Fibroblast of lung (primary cell): ENCODE measurements around the gene TMPRSS3. TPM values are rescaled to one million over a fixed set of nuclear protein-coding genes. Genes with fewer than 3 reads are reported as not detected.

Experiments
- DNase-seq, 2 donors: peaks; one replicate each; pipeline versions ENCODE4 v3.0.0 to v3.0.0-alpha.2; 2010; ENCODE audit warnings: low read depth in 2 of 2
- H2AFZ ChIP-seq: 2 replicates; pipeline ENCODE4 v1.5.1; 2012; ENCODE audit warnings: low read length, control low read depth, inconsistent platforms
- H3K27ac ChIP-seq: 2 replicates; pipeline ENCODE4 v1.5.1; 2011; ENCODE audit warnings: low read length, control low read depth; ENCODE audit not compliant: insufficient read depth
- H3K27me3 ChIP-seq: 2 replicates; pipeline ENCODE4 v1.5.1; 2011; ENCODE audit warnings: mild to moderate bottlenecking, low read length; ENCODE audit not compliant: control insufficient read depth, insufficient read depth
- H3K36me3 ChIP-seq: 2 replicates; pipeline ENCODE4 v1.5.1; 2011; ENCODE audit warnings: low read length; ENCODE audit not compliant: control insufficient read depth, insufficient read depth
- H3K4me1 ChIP-seq: 2 replicates; pipeline ENCODE4 v1.5.1; 2011; ENCODE audit warnings: low read length; ENCODE audit not compliant: control insufficient read depth, insufficient read depth; ENCODE audit errors: extremely low read depth
- H3K4me2 ChIP-seq: 2 replicates; pipeline ENCODE4 v1.5.1; 2011; ENCODE audit warnings: low read length, control low read depth; ENCODE audit not compliant: insufficient read depth; ENCODE audit errors: extremely low read depth
- H3K4me3 ChIP-seq, 4 experiments: fragments of 200-600 bp in 1 of 4; sonication (generic) in 1 of 4; replicated peaks in 1 of 4; 2 replicates each; pipeline ENCODE4 v1.5.1; 2011 to 2016; ENCODE audit warnings: low read length in 4 of 4, low read depth in 3 of 4, mild to moderate bottlenecking in 3 of 4, control low read depth in 2 of 4, inconsistent platforms in 1 of 4, mixed read lengths in 1 of 4; ENCODE audit not compliant: insufficient read depth in 1 of 4; ENCODE audit errors: control extremely low read depth in 1 of 4
- H3K79me2 ChIP-seq: 2 replicates; pipeline ENCODE4 v1.5.1; 2012; ENCODE audit warnings: mild to moderate bottlenecking, low read length, inconsistent platforms; ENCODE audit not compliant: control insufficient read depth, insufficient read depth
- H3K9ac ChIP-seq: 2 replicates; pipeline ENCODE4 v1.5.1; 2011; ENCODE audit warnings: mild to moderate bottlenecking, low read length, control low read depth; ENCODE audit not compliant: insufficient read depth
- H3K9me3 ChIP-seq: 2 replicates; pipeline ENCODE4 v1.5.1; 2012; ENCODE audit warnings: low read depth, low read length; ENCODE audit not compliant: control insufficient read depth, insufficient read depth
- H4K20me1 ChIP-seq: 2 replicates; pipeline ENCODE4 v1.5.1; 2011; ENCODE audit warnings: low read length; ENCODE audit not compliant: control insufficient read depth, insufficient read depth; ENCODE audit errors: extremely low read depth
- CTCF ChIP-seq, 2 donors: IDR thresholded peaks in 1 of 2; conservative IDR thresholded peaks in 1 of 2; 1 replicate in 1 of 2; 2 replicates in 1 of 2; pipeline ENCODE4 v1.5.1; 2011 to 2012; ENCODE audit warnings: low read length in 2 of 2, control low read depth in 1 of 2, inconsistent platforms in 1 of 2, low read depth in 1 of 2, mild to moderate bottlenecking in 1 of 2
- EZH2 ChIP-seq: IDR thresholded peaks from 2 replicates; pipeline ENCODE4 v1.5.1; 2012; ENCODE audit warnings: low read length, control low read depth, mild to moderate bottlenecking; ENCODE audit errors: missing control alignments
- polyA plus RNA-seq, 2 donors: library from polyadenylated mRNA; depleted of rRNA in 1 of 2; stranded (reverse) in 1 of 2; unstranded in 1 of 2; fragments of >200 nt; gene quantifications; 2 replicates each; pipeline ENCODE4 v1.2.1, GENCODE V29; 2011 to 2012; ENCODE audit warnings: missing spikeins in 1 of 2
- total RNA-seq: library from RNA; depleted of rRNA; stranded (reverse); fragments of >200 nt; gene quantifications from 2 replicates; pipeline ENCODE4 v1.2.1, GENCODE V29; 2014

The TMPRSS3 gene
- total and polyA plus RNA-seq, 2 donors (not counting 1 experiment from before 2014, with no cell fraction given), result not detected

- peaks cover 2% of the 10 kb centered on the region for H3K27me3 ChIP-seq
- H2AFZ ChIP-seq, result no peak overlapping the region
- H3K9me3 ChIP-seq, result no peaks in the 10 kb centered on the region
- no peak overlapping the region for H3K9ac ChIP-seq
- no peaks in the 10 kb centered on the region for H3K79me2 ChIP-seq
- TF ChIP-seq CTCF (conservative IDR thresholded peaks at IDR 0.05 in 1 of 2, IDR thresholded peaks at IDR 0.05 in 1 of 2; ENCODE audit: low read depth in 1 of 2, low read length in 2 of 2) (no peak), EZH2 (no peak)
- no peaks in the 10 kb centered on the region for H3K36me3 ChIP-seq
- no peak overlapping the region for H3K4me2 ChIP-seq
- DNase-seq, result peak; percentile 1 to 3
- H4K20me1 ChIP-seq, result no peaks in the 10 kb centered on the region
- no peaks in the 10 kb centered on the region for H3K4me1 ChIP-seq
- no peak overlapping the region for H3K4me3 ChIP-seq
- H3K27ac ChIP-seq, result no peak overlapping the region
Observed at GRCh38 chr21:42336054-42336453, 59.8 kb downstream of the TMPRSS3 start.

- H3K4me3 ChIP-seq, result no peak overlapping the region
- H3K79me2 ChIP-seq, result no peaks in the 10 kb centered on the region
- H3K27ac ChIP-seq, result no peak overlapping the region
- no peak overlapping the region for H3K4me2 ChIP-seq
- H3K36me3 ChIP-seq, result no peaks in the 10 kb centered on the region
- DNase-seq, result no peak
- no peak overlapping the region for H2AFZ ChIP-seq
- H4K20me1 ChIP-seq, result no peaks in the 10 kb centered on the region
- TF ChIP-seq EZH2, result no peak
- no peak for TF ChIP-seq CTCF (conservative IDR thresholded peaks at IDR 0.05 in 1 of 2, IDR thresholded peaks at IDR 0.05 in 1 of 2; ENCODE audit: low read depth in 1 of 2, low read length in 2 of 2)
- peaks cover 2% of the 10 kb centered on the region for H3K27me3 ChIP-seq
- H3K4me1 ChIP-seq, result no peaks in the 10 kb centered on the region
- H3K9me3 ChIP-seq, result no peaks in the 10 kb centered on the region
- no peak overlapping the region for H3K9ac ChIP-seq
Observed at GRCh38 chr21:42332557-42333317, 63.1 kb downstream of the TMPRSS3 start.

GRCh38 chr21:42331660-42332059 is 64.2 kb downstream of the TMPRSS3 start:
- Histone ChIP-seq H3K27me3 (no peaks in the 10 kb centered on the region), H3K4me2 (no peak overlapping the region), H4K20me1 (no peaks in the 10 kb centered on the region), H3K79me2 (no peaks in the 10 kb centered on the region), H3K9me3 (no peaks in the 10 kb centered on the region), H2AFZ (no peak overlapping the region), H3K36me3 (no peaks in the 10 kb centered on the region), H3K9ac (no peak overlapping the region), H3K27ac (no peak overlapping the region), H3K4me3 (no peak overlapping the region), H3K4me1 (no peaks in the 10 kb centered on the region)
- TF ChIP-seq CTCF (conservative IDR thresholded peaks at IDR 0.05 in 1 of 2, IDR thresholded peaks at IDR 0.05 in 1 of 2; ENCODE audit: low read depth in 1 of 2, low read length in 2 of 2), result no peak
- no peak for TF ChIP-seq EZH2
- no peak for DNase-seq
